Right atrium auricular region (tissue), 2 donors: ENCODE data around the gene L2HGDH. TPM values are rescaled to one million over a fixed set of nuclear protein-coding genes. Genes with fewer than 3 reads are reported as not detected.

Experiments
- DNase-seq: peaks from one replicate; pipeline ENCODE4 v3.0.0-alpha.2; 2019; ENCODE audit warnings: low spot score
- H3K27ac ChIP-seq, 2 donors: fragments of 200-600 bp; sonication (generic); 1 replicate in 1 of 2; 2 replicates in 1 of 2; pipeline ENCODE4 v1.5.1; 2016 to 2019
- H3K27me3 ChIP-seq, 2 donors: fragments of 200-600 bp; sonication (generic); one replicate each; pipeline versions ENCODE4 v1.5.1 to v1.6.0; 2017 to 2019
- H3K36me3 ChIP-seq: fragments of 200-600 bp; sonication (generic); one replicate; pipeline ENCODE4 v1.5.1; 2016
- H3K4me1 ChIP-seq, 2 donors: fragments of 200-600 bp; sonication (generic); one replicate each; pipeline versions ENCODE4 v1.5.1 to v1.6.0; 2017 to 2019
- H3K4me3 ChIP-seq, 2 donors: fragments of 200-600 bp; sonication (generic); 1 replicate in 1 of 2; 2 replicates in 1 of 2; pipeline ENCODE4 v1.5.1; 2017 to 2019; ENCODE audit warnings: mild to moderate bottlenecking in 1 of 2, moderate library complexity in 1 of 2
- H3K9me3 ChIP-seq, 2 donors: fragments of 200-600 bp; sonication (generic); one replicate each; pipeline ENCODE4 v1.5.1; 2019
- CTCF ChIP-seq, 2 donors: fragments of 200-600 bp; sonication (generic); IDR thresholded peaks; one replicate each; pipeline ENCODE4 v1.5.1; 2019; ENCODE audit warnings: antibody characterized with exemption in 2 of 2
- microRNA-seq, 2 donors: library from miRNA; unstranded; fragments of <30 nt; microRNA quantifications; one replicate each; pipeline ENCODE4, GENCODE V29; 2016 to 2017; ENCODE audit warnings: borderline number of aligned reads in 2 of 2, borderline replicate concordance in 1 of 2
- total RNA-seq, 2 donors: library from RNA; depleted of rRNA; stranded (reverse); fragments of >200 nt; gene quantifications; one replicate each; pipeline ENCODE4 v1.1.0, GENCODE V29; 2016

Gene L2HGDH
- total RNA-seq, 2 donors from 2014 or later: 4.0 to 8.3 TPM

DNA sequence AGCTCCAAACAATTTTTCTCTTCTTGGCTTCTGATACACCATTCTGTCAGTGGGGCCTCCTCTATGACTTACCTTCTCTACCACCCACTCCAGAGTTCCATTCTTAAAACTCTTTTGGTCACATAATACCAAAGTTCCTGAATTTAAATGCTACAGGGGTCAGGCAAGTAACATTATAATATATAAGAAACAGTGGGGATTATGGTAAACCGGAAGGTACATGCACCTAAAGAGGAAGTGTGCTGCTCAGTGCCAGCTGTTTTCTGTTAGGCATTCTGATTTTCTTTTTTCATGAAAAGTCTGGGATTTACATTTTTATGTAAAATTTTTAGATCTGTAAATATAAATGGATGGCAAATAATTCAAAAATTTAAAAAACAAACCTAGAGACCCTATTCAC lies 120.5 kb downstream of the L2HGDH start:
- Histone ChIP-seq H3K4me3 (no peak overlapping the region), H3K4me1 (no peaks in the 10 kb centered on the region), H3K9me3 (no peaks in the 10 kb centered on the region), H3K27ac (no peak overlapping the region), H3K36me3 (peaks cover 18% of the 10 kb centered on the region), H3K27me3 (no peaks in the 10 kb centered on the region)
- no peak for DNase-seq
- no peak for TF ChIP-seq CTCF (IDR thresholded peaks at IDR 0.05)

Small RNAs within 50 kb of the gene (microRNA-seq; reads per million reads assigned to microRNA genes)
- gene MIR4504: 0 to 0.71 reads per million in 2 donors

Other genes starting within 250 kb of the L2HGDH start
- 1 to 10 TPM; 1.5 to 2.4 TPM for gene VCPKMT, start 195.7 kb downstream of the L2HGDH start, total RNA-seq
- 10 to 100 TPM; 23.7 to 31.0 TPM for gene SOS2, start 80.7 kb downstream of the L2HGDH start, total RNA-seq
- 10 to 100 TPM; 10.1 to 22.8 TPM for gene DMAC2L, start 95 bp upstream of the L2HGDH start, total RNA-seq
- 1 to 10 TPM; 2.4 to 4.6 TPM for gene CDKL1, start 84.7 kb upstream of the L2HGDH start, total RNA-seq
- 10 to 100 TPM; 37.5 to 44.4 TPM for gene MAP4K5, start 220.3 kb upstream of the L2HGDH start, total RNA-seq
- 1 to 10 TPM; 2.2 to 2.6 TPM for gene ATL1, start 247.9 kb upstream of the L2HGDH start, total RNA-seq